ENCODE measurements around the gene FAU.

Gene FAU

GRCh38 chr11:65131895-65132237 lies 9.9 kb upstream of the FAU start:
- no peak for DNase-seq (ENCODE audit: low read depth)
- no peak overlapping the region for H3K4me3 ChIP-seq (ENCODE audit: low read length)
- TF ChIP-seq CTCF (conservative IDR thresholded peaks at IDR 0.05; ENCODE audit: low read depth, low read length): no peak

- H3K4me3 ChIP-seq (ENCODE audit: low read length): no peak overlapping the region
- TF ChIP-seq CTCF (conservative IDR thresholded peaks at IDR 0.05; ENCODE audit: low read depth, low read length): no peak
- DNase-seq (ENCODE audit: low read depth): no peak
Observed at GRCh38 chr11:65131417-65131776, 9.5 kb upstream of the FAU start.

- H3K4me3 ChIP-seq (ENCODE audit: low read length): no peak overlapping the region
- no peak for TF ChIP-seq CTCF (conservative IDR thresholded peaks at IDR 0.05; ENCODE audit: low read depth, low read length)
- no peak for DNase-seq (ENCODE audit: low read depth)
Observed at GRCh38 chr11:65130631-65131416, 8.9 kb upstream of the FAU start.

GRCh38 chr11:65129649-65130441 lies 7.9 kb upstream of the FAU start:
- H3K4me3 ChIP-seq (ENCODE audit: low read length): no peak overlapping the region
- TF ChIP-seq CTCF (conservative IDR thresholded peaks at IDR 0.05; ENCODE audit: low read depth, low read length): no peak
- DNase-seq (ENCODE audit: low read depth): no peak

- no peak overlapping the region for H3K4me3 ChIP-seq (ENCODE audit: low read length)
- no peak for TF ChIP-seq CTCF (conservative IDR thresholded peaks at IDR 0.05; ENCODE audit: low read depth, low read length)
- DNase-seq (ENCODE audit: low read depth): no peak
Observed at GRCh38 chr11:65128182-65129145, 6.5 kb upstream of the FAU start.

GRCh38 chr11:65127473-65128181 lies 5.7 kb upstream of the FAU start:
- DNase-seq (ENCODE audit: low read depth): no peak
- no peak overlapping the region for H3K4me3 ChIP-seq (ENCODE audit: low read length)
- no peak for TF ChIP-seq CTCF (conservative IDR thresholded peaks at IDR 0.05; ENCODE audit: low read depth, low read length)
